GM18520 (cell line): ENCODE results near the gene KAT8.
"Not testable (repeated sequence)": the region's sequence is repeated elsewhere in the genome, so short reads cannot be mapped to it uniquely, and the experiment has no call there.

Experiments used
- ATAC-seq: cut with Tn5 transposase; IDR thresholded peaks from one replicate; pipeline ENCODE4 v1.9.1; 2021; ENCODE audit not compliant: unreplicated experiment

The KAT8 gene

GRCh38 chr16:31130336-31130891 is 12.9 kb downstream of the KAT8 start:
- ATAC-seq = no peak

- ATAC-seq = no peak
Observed at GRCh38 chr16:31130899-31131298, 13.4 kb downstream of the KAT8 start.

GRCh38 chr16:31131416-31131815 is 14.0 kb downstream of the KAT8 start:
- no peak for ATAC-seq

- no peak for ATAC-seq
Observed at GRCh38 chr16:31131841-31132271, 14.4 kb downstream of the KAT8 start.

GRCh38 chr16:31132303-31132979 is 15.0 kb downstream of the KAT8 start:
- ATAC-seq = no peak

- no peak for ATAC-seq
Observed at GRCh38 chr16:31133046-31133501, 15.6 kb downstream of the KAT8 start.

- ATAC-seq = no peak
Observed at GRCh38 chr16:31134091-31134571, 16.7 kb downstream of the KAT8 start.

GRCh38 chr16:31134625-31135534 is 17.4 kb downstream of the KAT8 start:
- no peak for ATAC-seq

- ATAC-seq = no peak
Observed at GRCh38 chr16:31135535-31136286, 18.2 kb downstream of the KAT8 start, which contains the start of gene PRSS8. Gene PRSS8, minus strand, starts transcription at chr16:31135727. Its CDS starts 229 bp downstream, at chr16:31135498.

GRCh38 chr16:31136287-31136662 is 18.8 kb downstream of the KAT8 start:
- no peak for ATAC-seq

- not testable (repeated sequence) for ATAC-seq
Observed at GRCh38 chr16:31136822-31137499, 19.5 kb downstream of the KAT8 start.

GRCh38 chr16:31138621-31139578 is 21.4 kb downstream of the KAT8 start:
- no peak for ATAC-seq

- ATAC-seq = not testable (repeated sequence)
Observed at GRCh38 chr16:31141071-31141469, 23.6 kb downstream of the KAT8 start.

GRCh38 chr16:31141489-31142108 is 24.1 kb downstream of the KAT8 start:
- ATAC-seq = no peak

GRCh38 chr16:31142109-31143010 is 24.9 kb downstream of the KAT8 start:
- peak; percentile 80 for ATAC-seq

GRCh38 chr16:31143011-31143693 is 25.7 kb downstream of the KAT8 start:
- no peak for ATAC-seq

GRCh38 chr16:31143694-31144148 is 26.3 kb downstream of the KAT8 start:
- ATAC-seq = no peak
